Ishikawa (cell line): ENCODE data around the gene PDK1.

Experiments
- CEBPB ChIP-seq: IDR thresholded peaks from 2 replicates; pipeline ENCODE4 v1.6.1; 2012
- CREB1 ChIP-seq: IDR thresholded peaks from 2 replicates; pipeline ENCODE4 v1.6.1; 2012; ENCODE audit warnings: low read depth
- EGR1 ChIP-seq: IDR thresholded peaks from 2 replicates; pipeline ENCODE4 v1.6.1; 2012
- EP300 ChIP-seq: IDR thresholded peaks from 2 replicates; pipeline ENCODE4 v1.6.1; 2012; ENCODE audit warnings: borderline replicate concordance
- FOXM1 ChIP-seq: IDR thresholded peaks from 2 replicates; pipeline ENCODE4 v1.6.1; 2012; ENCODE audit warnings: low read depth, borderline replicate concordance
- NFIC ChIP-seq: IDR thresholded peaks from 2 replicates; pipeline ENCODE4 v1.6.1; 2012
- RAD21 ChIP-seq: IDR thresholded peaks from 2 replicates; pipeline ENCODE4 v1.6.1; 2012; ENCODE audit warnings: low read depth
- REST ChIP-seq: IDR thresholded peaks from 2 replicates; pipeline ENCODE4 v1.6.1; 2012; ENCODE audit warnings: low read depth, mild to moderate bottlenecking
- TAF1 ChIP-seq: IDR thresholded peaks from 2 replicates; pipeline ENCODE4 v1.6.1; 2012; ENCODE audit warnings: low read depth, mild to moderate bottlenecking
- TCF12 ChIP-seq: IDR thresholded peaks from 2 replicates; pipeline ENCODE4 v1.6.1; 2012; ENCODE audit warnings: low read depth
- TEAD4 ChIP-seq: IDR thresholded peaks from 2 replicates; pipeline ENCODE4 v1.6.1; 2012
- YY1 ChIP-seq: IDR thresholded peaks from 2 replicates; pipeline ENCODE4 v1.6.1; 2012; ENCODE audit warnings: low read depth
- ZBTB7A ChIP-seq: IDR thresholded peaks from 2 replicates; pipeline ENCODE4 v1.6.1; 2012; ENCODE audit warnings: low read depth
- TF ChIP-seq, protein P1 (sequence below): IDR thresholded peaks from 2 replicates; pipeline ENCODE4 v1.6.1; 2012

DNA sequence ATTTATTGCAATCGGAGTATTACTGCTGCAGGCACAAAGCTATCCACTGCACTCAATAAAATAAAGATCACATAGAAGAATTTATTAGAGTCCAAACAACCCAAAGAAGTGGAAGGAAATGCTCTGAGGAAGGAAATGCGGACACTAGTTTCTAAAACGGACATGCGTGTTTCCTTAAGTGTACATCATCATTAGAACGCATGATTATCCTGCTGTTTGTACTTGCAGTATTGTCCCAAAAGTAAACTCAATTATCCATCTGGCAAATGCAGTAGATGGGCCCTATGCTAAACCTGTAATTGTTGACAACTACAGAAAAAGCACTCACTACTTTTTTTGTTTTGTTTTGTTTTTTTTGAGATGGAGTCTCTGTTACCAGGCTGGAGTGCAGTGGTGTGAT, 53.6 kb downstream of the PDK1 start:
- TF ChIP-seq CREB1: no peak
- no peak for TF ChIP-seq CEBPB
- no peak for TF ChIP-seq TAF1
- TF ChIP-seq EP300: no peak
- TF ChIP-seq ZBTB7A: no peak
- no peak for TF ChIP-seq RAD21
- no peak for TF ChIP-seq REST
- no peak for TF ChIP-seq YY1
- no peak for TF ChIP-seq NFIC
- TF ChIP-seq, protein P1, sequence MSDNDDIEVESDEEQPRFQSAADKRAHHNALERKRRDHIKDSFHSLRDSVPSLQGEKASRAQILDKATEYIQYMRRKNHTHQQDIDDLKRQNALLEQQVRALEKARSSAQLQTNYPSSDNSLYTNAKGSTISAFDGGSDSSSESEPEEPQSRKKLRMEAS: no peak
- no peak for TF ChIP-seq TCF12
- TF ChIP-seq TEAD4: no peak
- TF ChIP-seq EGR1: no peak
- no peak for TF ChIP-seq FOXM1
